Endodermal cell (in vitro differentiated cells): Measurements from ENCODE around the gene DGKD. TPM values are rescaled to one million over a fixed set of nuclear protein-coding genes. Genes with fewer than 3 reads are reported as not detected.

Experiments used
- DNase-seq: peaks from one replicate; pipeline ENCODE4 v3.0.0-alpha.2; 2017
- H3K27ac ChIP-seq: 2 replicates; pipeline ENCODE4 v1.5.1; 2013; ENCODE audit warnings: mild to moderate bottlenecking, low read depth, low read length, moderate library complexity
- H3K27me3 ChIP-seq: 2 replicates; pipeline ENCODE4 v1.6.1; 2013; ENCODE audit warnings: mild to moderate bottlenecking, low read length, moderate library complexity; ENCODE audit not compliant: insufficient read depth, control insufficient read depth, poor library complexity, severe bottlenecking
- H3K36me3 ChIP-seq: 2 replicates; pipeline ENCODE4 v1.7.0; 2013; ENCODE audit warnings: mild to moderate bottlenecking, low read length, moderate library complexity; ENCODE audit not compliant: control insufficient read depth, insufficient read depth
- H3K4me1 ChIP-seq: one replicate; pipeline ENCODE4 v1.7.0; 2013; ENCODE audit warnings: low read length; ENCODE audit not compliant: control insufficient read depth, insufficient read depth
- H3K4me3 ChIP-seq: 2 replicates; pipeline ENCODE4 v1.5.1; 2013; ENCODE audit warnings: mild to moderate bottlenecking, low read length, moderate library complexity
- H3K9ac ChIP-seq: 2 replicates; pipeline ENCODE4 v1.6.1; 2013; ENCODE audit warnings: mild to moderate bottlenecking, low read length, moderate library complexity; ENCODE audit not compliant: poor library complexity, severe bottlenecking; ENCODE audit errors: extremely low read depth
- H3K9me3 ChIP-seq: 2 replicates; pipeline ENCODE4 v1.6.1; 2013; ENCODE audit warnings: mild to moderate bottlenecking, low read length, moderate library complexity; ENCODE audit not compliant: control insufficient read depth
- H3K27ac Mint-ChIP-seq: 2 replicates; pipeline ENCODE4 v1.8.0; 2020; ENCODE audit warnings: mixed read lengths
- H3K27me3 Mint-ChIP-seq: 2 replicates; pipeline ENCODE4 v1.8.0; 2021; ENCODE audit warnings: mild to moderate bottlenecking, mixed read lengths; ENCODE audit not compliant: insufficient read depth
- H3K36me3 Mint-ChIP-seq: 2 replicates; pipeline ENCODE4 v1.8.0; 2020; ENCODE audit warnings: low read depth, mixed read lengths
- H3K4me1 Mint-ChIP-seq: 2 replicates; pipeline ENCODE4 v1.8.0; 2020; ENCODE audit warnings: mixed read lengths
- H3K4me3 Mint-ChIP-seq: 2 replicates; pipeline ENCODE4 v1.8.0; 2020; ENCODE audit warnings: mild to moderate bottlenecking, moderate library complexity, mixed read lengths
- H3K9me3 Mint-ChIP-seq: 2 replicates; pipeline ENCODE4 v1.8.0; 2020; ENCODE audit warnings: mild to moderate bottlenecking, mixed read lengths
- CTCF ChIP-seq: fragments of 200-600 bp; sonication (generic); conservative IDR thresholded peaks from 2 replicates; pipeline ENCODE4 v1.5.0; 2021; ENCODE audit warnings: antibody characterized with exemption, mild to moderate bottlenecking
- WGBS, 2 experiments: methylation state at CpG; one replicate each; pipeline versions ENCODE4 v1.1.5 to v1.1.7; 2013; ENCODE audit warnings: missing lambda C conversion rate in 2 of 2, mixed read lengths in 1 of 2; ENCODE audit not compliant: insufficient coverage in 1 of 2, insufficient read length in 1 of 2; 5-methylcytosine and 5-hydroxymethylcytosine counted together
- total RNA-seq, 2 donors: library from RNA; stranded (reverse); fragmentation: NEBNext Ultra II Directional in 1 of 2; extraction: Animal tissue kit (Norgen Biotek cat#: 25700) in 1 of 2; gene quantifications; 2 replicates in 1 of 2; 3 replicates in 1 of 2; pipeline ENCODE4 v1.2.1, GENCODE V29; 2021

The DGKD gene
- total RNA-seq, 2 donors from 2014 or later, result 39.2 to 46.9 TPM

DNA sequence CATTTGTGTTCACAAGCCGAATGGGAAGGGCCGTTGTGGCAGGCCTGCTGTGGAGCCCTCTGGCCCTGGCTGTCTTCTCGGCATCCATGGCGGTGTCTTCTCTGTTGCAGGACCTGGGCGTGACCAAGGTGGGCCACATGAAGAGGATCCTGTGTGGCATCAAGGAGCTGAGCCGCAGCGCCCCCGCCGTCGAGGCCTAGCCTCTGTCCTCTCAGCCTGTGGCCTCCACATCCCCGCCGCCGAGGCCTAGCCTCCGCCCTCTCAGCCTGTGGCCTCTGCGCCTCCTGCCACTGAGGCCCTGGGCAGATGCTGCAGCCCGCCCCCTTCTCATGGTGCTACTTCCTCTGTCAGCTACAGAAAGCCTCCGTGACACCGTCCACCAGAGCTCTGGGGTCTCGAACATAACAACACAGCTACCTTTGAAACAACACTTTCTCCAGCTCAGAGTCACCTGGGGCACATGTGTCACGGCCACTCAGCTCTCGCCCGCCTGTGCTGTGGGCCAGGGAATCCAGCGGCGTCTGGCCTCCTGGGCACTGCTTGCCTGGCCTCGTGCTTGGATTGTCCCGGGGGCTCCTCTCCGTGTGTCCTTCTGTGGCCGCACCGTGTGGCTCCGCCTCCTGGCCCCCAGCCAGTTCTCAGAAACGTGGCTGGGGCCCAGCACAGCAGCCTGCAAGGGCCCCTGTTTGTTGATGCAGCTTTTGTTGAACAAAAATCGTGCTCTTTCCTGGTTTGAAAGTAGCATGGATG lies 115.1 kb downstream of the DGKD start:
- 93% methylated on average over 21 to 32 of the region's 32 CpGs for WGBS, 2 experiments

DNA sequence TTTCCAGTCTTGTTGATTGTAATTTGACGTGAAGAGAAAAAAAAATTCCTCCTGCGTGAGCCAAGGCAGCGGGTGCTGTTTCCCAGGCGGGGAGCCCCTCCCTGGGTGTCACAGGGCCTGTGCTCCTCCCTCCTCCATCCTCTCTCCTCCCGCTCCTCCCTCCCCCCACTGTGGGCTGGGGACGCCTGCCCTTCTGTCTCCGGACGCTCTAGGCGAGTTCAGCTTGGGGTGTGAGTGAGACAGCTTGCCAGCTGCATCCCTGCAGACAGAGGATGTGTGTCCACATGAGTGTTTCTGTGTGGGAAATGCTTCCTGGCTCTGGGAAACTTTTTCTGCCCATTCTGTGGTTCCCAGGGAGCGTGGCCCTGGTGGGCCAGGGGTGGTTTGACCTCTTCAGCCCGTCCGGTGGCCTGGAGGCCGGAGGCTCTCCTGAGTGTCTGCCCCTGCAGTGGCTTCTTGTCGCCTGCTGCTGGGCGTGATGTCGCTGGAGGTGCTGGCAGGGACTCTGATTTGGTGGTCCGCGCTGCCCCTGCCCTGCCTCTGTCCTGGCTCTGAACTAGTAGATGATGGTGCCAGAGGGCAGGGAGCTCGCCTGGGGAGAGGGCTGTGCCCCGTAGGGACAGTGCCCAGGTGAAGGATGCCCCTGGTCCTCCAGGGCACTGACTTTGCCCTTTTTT lies 115.9 kb downstream of the DGKD start:
- H3K4me3 Mint-ChIP-seq, result no peak overlapping the region
- H3K36me3 Mint-ChIP-seq, result peaks cover 57% of the 10 kb centered on the region
- H3K9me3 Mint-ChIP-seq, result peaks cover 3% of the 10 kb centered on the region
- Histone ChIP-seq H3K4me1 (no peaks in the 10 kb centered on the region), H3K9me3 (no peaks in the 10 kb centered on the region), H3K27ac (no peak overlapping the region), H3K9ac (no peak overlapping the region), H3K27me3 (no peaks in the 10 kb centered on the region), H3K36me3 (peaks cover 8% of the 10 kb centered on the region), H3K4me3 (no peak overlapping the region)
- no peak for TF ChIP-seq CTCF
- H3K4me1 Mint-ChIP-seq, result no peaks in the 10 kb centered on the region
- peak; percentile 39 for DNase-seq
- H3K27me3 Mint-ChIP-seq, result no peaks in the 10 kb centered on the region
- no peak overlapping the region for H3K27ac Mint-ChIP-seq
- whole genome bisulfite sequencing, 2 experiments, result 90 to 93% methylated on average over 10 to 20 of the region's 20 CpGs

More for the DNA sequence above, 115.1 kb downstream of the DGKD start:
- no peak for TF ChIP-seq CTCF
- Mint-ChIP-seq H3K4me1 (no peaks in the 10 kb centered on the region), H3K27ac (no peak overlapping the region), H3K4me3 (no peak overlapping the region), H3K9me3 (peaks cover 3% of the 10 kb centered on the region), H3K27me3 (no peaks in the 10 kb centered on the region), H3K36me3 (peaks cover 57% of the 10 kb centered on the region)
- Histone ChIP-seq H3K9me3 (no peaks in the 10 kb centered on the region), H3K27ac (no peak overlapping the region), H3K27me3 (no peaks in the 10 kb centered on the region), H3K36me3 (peaks cover 8% of the 10 kb centered on the region), H3K4me3 (no peak overlapping the region), H3K9ac (no peak overlapping the region), H3K4me1 (no peaks in the 10 kb centered on the region)
- DNase-seq, result no peak

DNA sequence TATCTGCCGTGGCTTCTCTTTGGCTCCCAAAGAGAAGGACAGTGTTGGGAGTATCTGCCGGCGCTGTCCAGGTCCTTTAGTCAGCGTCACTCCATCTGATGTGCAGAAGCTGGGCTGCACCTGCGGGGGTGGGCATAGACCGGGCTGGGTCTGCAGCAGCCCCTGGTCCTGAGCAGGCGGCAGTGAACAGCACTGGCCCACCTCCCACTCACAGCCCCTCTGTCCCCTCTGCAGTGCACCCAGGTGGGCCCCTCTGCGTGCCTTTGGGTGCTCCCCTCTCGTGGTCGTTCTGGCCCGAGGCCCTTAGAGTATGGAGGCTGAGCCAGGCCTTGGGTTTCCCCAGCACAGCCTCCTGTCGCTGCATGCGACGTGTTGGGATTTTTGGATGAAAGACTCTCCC lies 116.5 kb downstream of the DGKD start:
- H3K4me3 ChIP-seq, result no peak overlapping the region
- H3K36me3 Mint-ChIP-seq, result peaks cover 57% of the 10 kb centered on the region
- DNase-seq, result peak; percentile 35
- H3K27ac Mint-ChIP-seq, result no peak overlapping the region
- peaks cover 8% of the 10 kb centered on the region for H3K36me3 ChIP-seq
- no peak overlapping the region for H3K9ac ChIP-seq
- peaks cover 3% of the 10 kb centered on the region for H3K9me3 Mint-ChIP-seq
- WGBS, 2 experiments, result 91 to 96% methylated on average over 9 to 14 of the region's 14 CpGs
- H3K27me3 Mint-ChIP-seq, result no peaks in the 10 kb centered on the region
- H3K27me3 ChIP-seq, result no peaks in the 10 kb centered on the region
- H3K4me1 Mint-ChIP-seq, result no peaks in the 10 kb centered on the region
- no peaks in the 10 kb centered on the region for H3K9me3 ChIP-seq
- no peaks in the 10 kb centered on the region for H3K4me1 ChIP-seq
- TF ChIP-seq CTCF, result no peak
- no peak overlapping the region for H3K27ac ChIP-seq
- H3K4me3 Mint-ChIP-seq, result no peak overlapping the region
